Loucy (cell line): ENCODE results near the gene TRAF3IP1.

ENCODE experiments used
- H2AFZ ChIP-seq: fragments of 200-600 bp; sonication (generic); 2 replicates; pipeline ENCODE4 v1.6.0; 2016; ENCODE audit warnings: antibody characterized with exemption, mild to moderate bottlenecking, low read length, moderate library complexity
- H3F3A ChIP-seq: fragments of 200-600 bp; 2 replicates; pipeline ENCODE4 v1.6.0; 2016; ENCODE audit warnings: antibody characterized with exemption, low read depth, mild to moderate bottlenecking
- H3K27me3 ChIP-seq: fragments of 200-600 bp; sonication (generic); 2 replicates; pipeline ENCODE4 v1.6.1; 2014; ENCODE audit warnings: low read length, mild to moderate bottlenecking; ENCODE audit not compliant: insufficient read depth, poor library complexity, severe bottlenecking
- H3K36me3 ChIP-seq: fragments of 200-600 bp; sonication (generic); 2 replicates; pipeline ENCODE4 v1.6.1; 2016; ENCODE audit warnings: low read length; ENCODE audit not compliant: insufficient read depth
- H3K4me1 ChIP-seq: fragments of 200-600 bp; sonication (generic); 2 replicates; pipeline ENCODE4 v1.5.1; 2014; ENCODE audit warnings: low read length, mild to moderate bottlenecking; ENCODE audit not compliant: insufficient read depth, poor library complexity, severe bottlenecking
- H3K4me2 ChIP-seq: fragments of 200-600 bp; sonication (generic); 2 replicates; pipeline ENCODE4 v1.6.0; 2014; ENCODE audit warnings: antibody characterized with exemption, low read length, low read depth, mild to moderate bottlenecking; ENCODE audit not compliant: poor library complexity, severe bottlenecking
- H3K4me3 ChIP-seq: fragments of 200-600 bp; sonication (generic); 2 replicates; pipeline ENCODE4 v1.5.1; 2014; ENCODE audit warnings: low read length, mild to moderate bottlenecking, mixed read lengths; ENCODE audit not compliant: poor library complexity, severe bottlenecking
- H3K79me2 ChIP-seq: fragments of 200-600 bp; sonication (generic); 2 replicates; pipeline ENCODE4 v1.6.1; 2014; ENCODE audit warnings: low read length; ENCODE audit not compliant: insufficient read depth
- H3K9ac ChIP-seq: fragments of 200-600 bp; sonication (generic); 2 replicates; pipeline ENCODE4 v1.6.0; 2014; ENCODE audit warnings: mild to moderate bottlenecking, low read depth, low read length, moderate library complexity; ENCODE audit not compliant: poor library complexity, severe bottlenecking
- H3K9me2 ChIP-seq: fragments of 200-600 bp; sonication (generic); replicated peaks from 2 replicates; pipeline ENCODE4 v1.6.1; 2016; ENCODE audit warnings: low read depth, low read length, mixed read lengths
- H3K9me3 ChIP-seq: fragments of 200-600 bp; sonication (generic); 2 replicates; pipeline ENCODE4 v1.6.1; 2014; ENCODE audit warnings: mild to moderate bottlenecking, antibody characterized with exemption, low read length, low read depth; ENCODE audit not compliant: insufficient read depth
- H4K20me1 ChIP-seq: fragments of 200-600 bp; sonication (generic); 2 replicates; pipeline ENCODE4 v1.6.0; 2014; ENCODE audit warnings: antibody characterized with exemption, low read length, mild to moderate bottlenecking; ENCODE audit not compliant: insufficient read depth, poor library complexity, severe bottlenecking
- EZH2phosphoT487 ChIP-seq: fragments of 200-600 bp; IDR thresholded peaks from 2 replicates; pipeline ENCODE4 v1.6.1; 2018; ENCODE audit warnings: antibody characterized with exemption, mild to moderate bottlenecking, moderate library complexity, borderline replicate concordance
- TF ChIP-seq, protein P1 (sequence below): fragments of 200-600 bp; sonication (generic); conservative IDR thresholded peaks from 2 replicates; pipeline ENCODE4 v1.5.1; 2014; ENCODE audit warnings: mild to moderate bottlenecking, antibody characterized with exemption, low read length

Gene TRAF3IP1

GRCh38 chr2:238445409-238446190 lies 125.3 kb downstream of the TRAF3IP1 start:
- no peaks in the 10 kb centered on the region for H3F3A ChIP-seq
- H3K4me3 ChIP-seq, result no peak overlapping the region
- H3K9me3 ChIP-seq, result no peaks in the 10 kb centered on the region
- H3K79me2 ChIP-seq, result peaks cover 34% of the 10 kb centered on the region
- H2AFZ ChIP-seq, result no peak overlapping the region
- H3K36me3 ChIP-seq, result peaks cover 78% of the 10 kb centered on the region
- H3K4me2 ChIP-seq, result no peak overlapping the region
- no peaks in the 10 kb centered on the region for H3K4me1 ChIP-seq
- TF ChIP-seq EZH2phosphoT487, result no peak
- TF ChIP-seq, protein P1, sequence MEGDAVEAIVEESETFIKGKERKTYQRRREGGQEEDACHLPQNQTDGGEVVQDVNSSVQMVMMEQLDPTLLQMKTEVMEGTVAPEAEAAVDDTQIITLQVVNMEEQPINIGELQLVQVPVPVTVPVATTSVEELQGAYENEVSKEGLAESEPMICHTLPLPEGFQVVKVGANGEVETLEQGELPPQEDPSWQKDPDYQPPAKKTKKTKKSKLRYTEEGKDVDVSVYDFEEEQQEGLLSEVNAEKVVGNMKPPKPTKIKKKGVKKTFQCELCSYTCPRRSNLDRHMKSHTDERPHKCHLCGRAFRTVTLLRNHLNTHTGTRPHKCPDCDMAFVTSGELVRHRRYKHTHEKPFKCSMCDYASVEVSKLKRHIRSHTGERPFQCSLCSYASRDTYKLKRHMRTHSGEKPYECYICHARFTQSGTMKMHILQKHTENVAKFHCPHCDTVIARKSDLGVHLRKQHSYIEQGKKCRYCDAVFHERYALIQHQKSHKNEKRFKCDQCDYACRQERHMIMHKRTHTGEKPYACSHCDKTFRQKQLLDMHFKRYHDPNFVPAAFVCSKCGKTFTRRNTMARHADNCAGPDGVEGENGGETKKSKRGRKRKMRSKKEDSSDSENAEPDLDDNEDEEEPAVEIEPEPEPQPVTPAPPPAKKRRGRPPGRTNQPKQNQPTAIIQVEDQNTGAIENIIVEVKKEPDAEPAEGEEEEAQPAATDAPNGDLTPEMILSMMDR, result no peak
- no peaks in the 10 kb centered on the region for H3K27me3 ChIP-seq
- no peaks in the 10 kb centered on the region for H3K9me2 ChIP-seq
- no peak overlapping the region for H3K9ac ChIP-seq
- no peaks in the 10 kb centered on the region for H4K20me1 ChIP-seq

DNA sequence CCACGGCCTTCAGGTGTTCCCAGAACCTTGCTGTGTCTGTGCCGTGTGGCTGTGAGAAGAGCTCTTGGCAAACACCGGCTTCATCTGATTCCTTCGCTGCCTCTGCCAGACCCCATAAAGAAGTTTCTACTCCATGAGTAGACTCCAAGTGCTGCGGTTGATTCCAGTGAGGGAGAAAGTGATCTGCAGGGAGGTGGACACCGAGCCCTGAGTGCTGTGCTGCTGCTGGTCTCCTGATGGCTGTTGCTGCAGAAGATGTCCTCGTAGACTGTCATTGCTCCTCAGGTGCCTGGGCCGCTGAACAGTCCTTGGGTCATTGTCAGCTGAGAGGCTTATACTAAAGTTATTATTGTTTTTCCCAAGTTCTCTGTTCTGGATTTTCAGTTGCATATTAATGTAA lies 126.1 kb downstream of the TRAF3IP1 start:
- no peak overlapping the region for H3K9ac ChIP-seq
- H3K4me1 ChIP-seq, result no peaks in the 10 kb centered on the region
- no peaks in the 10 kb centered on the region for H4K20me1 ChIP-seq
- no peaks in the 10 kb centered on the region for H3F3A ChIP-seq
- TF ChIP-seq, protein P1, result no peak
- TF ChIP-seq EZH2phosphoT487, result no peak
- H3K4me3 ChIP-seq, result no peak overlapping the region
- no peaks in the 10 kb centered on the region for H3K9me3 ChIP-seq
- peaks cover 28% of the 10 kb centered on the region for H3K79me2 ChIP-seq
- no peak overlapping the region for H3K4me2 ChIP-seq
- H3K36me3 ChIP-seq, result peaks cover 82% of the 10 kb centered on the region
- no peak overlapping the region for H2AFZ ChIP-seq
- H3K9me2 ChIP-seq, result no peaks in the 10 kb centered on the region
- H3K27me3 ChIP-seq, result no peaks in the 10 kb centered on the region

DNA sequence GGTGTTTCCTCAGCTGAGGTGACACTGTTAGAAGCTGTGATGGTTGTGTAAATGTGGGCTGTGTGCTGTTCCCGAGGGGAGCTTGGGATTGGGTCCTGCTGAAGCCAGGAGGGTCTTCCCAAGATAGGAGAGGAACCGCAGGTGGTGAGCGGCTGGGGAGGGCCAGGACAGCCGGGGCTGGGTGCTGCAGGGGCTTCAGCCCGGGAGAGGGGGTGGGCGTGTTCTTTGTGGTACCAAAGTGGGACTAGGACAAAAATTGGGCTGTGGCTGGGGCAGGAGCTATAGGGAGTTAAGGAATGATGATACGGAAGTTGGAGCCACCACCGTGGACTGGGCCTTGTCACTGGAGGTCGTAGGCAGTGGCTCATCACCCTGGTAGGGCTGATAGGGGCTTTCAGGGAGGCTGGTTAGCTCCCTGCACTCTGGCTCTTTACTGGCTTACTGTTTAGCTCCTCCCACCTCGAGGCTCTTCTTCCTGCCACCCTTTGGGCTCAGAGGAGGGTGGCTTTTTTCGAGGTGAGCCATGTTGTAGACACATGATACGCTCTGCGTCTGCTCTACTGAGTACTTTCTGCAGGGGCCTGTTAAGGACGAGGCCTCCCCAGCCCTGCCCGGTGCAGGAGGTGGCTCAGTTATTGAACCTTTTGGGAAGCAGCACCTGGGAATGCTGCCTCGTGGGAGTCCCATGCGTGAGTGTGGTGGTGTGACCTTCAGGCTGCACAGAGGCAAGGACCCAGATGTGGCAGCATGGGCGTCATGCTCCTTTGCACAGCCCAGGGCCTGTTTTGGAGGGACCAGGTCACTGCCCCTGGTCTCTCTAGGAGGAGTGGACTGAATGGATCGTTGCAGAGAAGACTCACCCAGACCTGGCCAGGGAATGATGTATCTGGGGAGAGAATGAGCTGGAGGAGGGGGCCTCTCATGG lies 128.0 kb downstream of the TRAF3IP1 start:
- TF ChIP-seq, protein P1, result no peak
- no peak for TF ChIP-seq EZH2phosphoT487
- no peaks in the 10 kb centered on the region for H4K20me1 ChIP-seq
- peaks cover 12% of the 10 kb centered on the region; the same call in 1 of the 2 replicates for H3K79me2 ChIP-seq

More for the DNA sequence above, 128.0 kb downstream of the TRAF3IP1 start:
- H3K9me2 ChIP-seq, result no peaks in the 10 kb centered on the region
- no peaks in the 10 kb centered on the region for H3K4me1 ChIP-seq
- no peak overlapping the region for H3K9ac ChIP-seq
- H3K4me3 ChIP-seq, result no peak overlapping the region
- H2AFZ ChIP-seq, result no peak overlapping the region
- H3K9me3 ChIP-seq, result no peaks in the 10 kb centered on the region
- H3K27me3 ChIP-seq, result no peaks in the 10 kb centered on the region
- H3K4me2 ChIP-seq, result no peak overlapping the region
- H3F3A ChIP-seq, result no peaks in the 10 kb centered on the region
- H3K36me3 ChIP-seq, result peaks cover 92% of the 10 kb centered on the region
